Renal cortical epithelial cell (primary cell): ENCODE data around the gene PLA2G12A. TPM values are rescaled to one million over a fixed set of nuclear protein-coding genes. Genes with fewer than 3 reads are reported as not detected.
"Not testable (repeated sequence)": the region's sequence is repeated elsewhere in the genome, so short reads cannot be mapped to it uniquely, and the experiment has no call there.

Experiments
- DNase-seq: peaks from one replicate; pipeline ENCODE4 v3.0.0-alpha.2; 2011; ENCODE audit warnings: low read depth
- total RNA-seq: library from RNA; depleted of rRNA; stranded (reverse); fragments of >200 nt; gene quantifications from 2 replicates; pipeline ENCODE4 v1.2.3, GENCODE V29; 2014

The PLA2G12A gene
- total RNA-seq, 1 donor from 2014 or later: 18.1 TPM

- DNase-seq: not testable (repeated sequence)
These were observed 50.9 kb downstream of the PLA2G12A start for GRCh38 chr4:109678925-109679324.

- DNase-seq: not testable (repeated sequence)
These were observed 51.4 kb downstream of the PLA2G12A start for GRCh38 chr4:109678472-109678871.

GRCh38 chr4:109676886-109677285, 53.0 kb downstream of the PLA2G12A start:
- DNase-seq: no peak

GRCh38 chr4:109675843-109676242, 54.0 kb downstream of the PLA2G12A start:
- no peak for DNase-seq

- DNase-seq: no peak
These were observed 54.7 kb downstream of the PLA2G12A start for GRCh38 chr4:109675181-109675580.

GRCh38 chr4:109673303-109673702, 56.6 kb downstream of the PLA2G12A start:
- DNase-seq: no peak

- DNase-seq: no peak
These were observed 57.5 kb downstream of the PLA2G12A start for GRCh38 chr4:109672169-109672930.

- no peak for DNase-seq
These were observed 58.5 kb downstream of the PLA2G12A start for GRCh38 chr4:109671350-109671749.

GRCh38 chr4:109665783-109666485, 63.9 kb downstream of the PLA2G12A start:
- DNase-seq: no peak

GRCh38 chr4:109662771-109663170, 67.1 kb downstream of the PLA2G12A start:
- no peak for DNase-seq

- DNase-seq: no peak
These were observed 67.8 kb downstream of the PLA2G12A start for GRCh38 chr4:109662116-109662515.

Other genes starting within 250 kb of the PLA2G12A start
- 57.1 and 88.6 TPM in 2 replicates for gene MCUB, start 169.8 kb downstream of the PLA2G12A start, total RNA-seq
- 106 and 110 TPM in 2 replicates for gene CASP6, start 26.6 kb downstream of the PLA2G12A start, total RNA-seq
- gene CFI, start 71.9 kb upstream of the PLA2G12A start, total RNA-seq: 29.7 and 356 TPM in 2 replicates
- 3.0 and 5.6 TPM in 2 replicates for gene GAR1, start 85.7 kb upstream of the PLA2G12A start, total RNA-seq
- gene RRH, start 97.9 kb upstream of the PLA2G12A start, total RNA-seq: 0.15 TPM in 1 of 2 replicates, not detected in the other
- 0.15 TPM in 1 of 2 replicates, not detected in the other for gene LRIT3, start 118.0 kb upstream of the PLA2G12A start, total RNA-seq
- gene EGF, start 182.8 kb upstream of the PLA2G12A start, total RNA-seq: 0.65 and 1.7 TPM in 2 replicates